Stomach (tissue), 9 donors: ENCODE measurements around the gene ZNF629. TPM values are rescaled to one million over a fixed set of nuclear protein-coding genes. Genes with fewer than 3 reads are reported as not detected.

Experiments used
- DNase-seq, 2 donors: peaks; one replicate each; pipeline versions ENCODE4 v3.0.0 to v3.0.0-alpha.2; 2013 to 2019
- H3K27ac ChIP-seq, 5 donors: fragments of 200-600 bp in 4 of 5; sonication (generic) in 4 of 5; one replicate each; pipeline ENCODE4 v1.5.1; 2013 to 2019; ENCODE audit warnings: mild to moderate bottlenecking in 1 of 5, moderate library complexity in 1 of 5
- H3K27me3 ChIP-seq, 3 donors: fragments of 200-600 bp; sonication (generic); one replicate each; pipeline ENCODE4 v1.5.1; 2017 to 2019; ENCODE audit warnings: mixed run types in 1 of 3
- H3K36me3 ChIP-seq, 4 donors: fragments of 200-600 bp; sonication (generic); 1 replicate in 3 of 4; 2 replicates in 1 of 4; pipeline ENCODE4 v1.5.1; 2016 to 2019
- H3K4me1 ChIP-seq, 4 donors: fragments of 200-600 bp; sonication (generic); one replicate each; pipeline ENCODE4 v1.5.1; 2016 to 2019
- H3K4me3 ChIP-seq, 4 donors: fragments of 200-600 bp; sonication (generic) in 3 of 4; one replicate each; pipeline ENCODE4 v1.5.1; 2016 to 2019; ENCODE audit warnings: mild to moderate bottlenecking in 1 of 4
- H3K9me3 ChIP-seq, 4 donors: fragments of 200-600 bp; sonication (generic); one replicate each; pipeline ENCODE4 v1.5.1; 2016 to 2019
- EP300 ChIP-seq: sonication (generic); formaldehyde crosslinking; IDR thresholded peaks from one replicate; pipeline ENCODE4 v1.6.1; 2017; ENCODE audit warnings: antibody characterized with exemption
- POLR2A ChIP-seq, 4 donors: fragments of 450-650 bp; IDR thresholded peaks; one replicate each; pipeline ENCODE4 v1.6.1; 2016; ENCODE audit warnings: antibody characterized with exemption in 4 of 4, control low read depth in 2 of 4, mild to moderate bottlenecking in 1 of 4, moderate library complexity in 1 of 4
- POLR2AphosphoS5 ChIP-seq, 3 donors: sonication (generic); formaldehyde crosslinking; IDR thresholded peaks; one replicate each; pipeline ENCODE4 v1.6.1; 2016; ENCODE audit warnings: antibody characterized with exemption in 3 of 3
- WGBS, 5 donors: extraction: QIAGEN DNeasy Blood & Tissue Kit in 3 of 5; methylation state at CpG; one replicate each; pipeline versions ENCODE4 v1.1.5 to v1.1.7; 2013 to 2018; 5-methylcytosine and 5-hydroxymethylcytosine counted together
- intact Hi-C: fragments of 100-400 bp; cut with DNase I; formaldehyde crosslinking; loops from one replicate; pipeline ENCODE4 v1.15.1; 2023; ENCODE audit warnings: low total_unique reads
- polyA plus RNA-seq, 3 donors: library from polyadenylated mRNA; stranded (reverse); fragments of 200-250 nt; gene quantifications; one replicate each; pipeline ENCODE4 v1.2.3, GENCODE V29; 2013
- small RNA-seq, 4 donors: library from RNA; depleted of rRNA; stranded (forward); fragments of <200 nt; gene quantifications; one replicate each; pipeline ENCODE3, GENCODE V24; 2016
- total RNA-seq, 5 donors: library from RNA; depleted of rRNA; stranded (reverse); fragments of >200 nt; gene quantifications; one replicate each; pipeline versions ENCODE4 v1.1.0 to v1.2.3, GENCODE V29; 2014 to 2016
- TF ChIP-seq, protein P1 (sequence below), 7 experiments: fragments of 450-650 bp in 4 of 7; fragments of 200-600 bp in 3 of 7; sonication (generic) in 3 of 7; IDR thresholded peaks; one replicate each; pipeline ENCODE4 v1.5.1; 2016 to 2019; ENCODE audit warnings: antibody characterized with exemption in 7 of 7, control low read depth in 2 of 7, mild to moderate bottlenecking in 1 of 7
- donor health status: healthy with polysubstance abuse.
- donor health status: Bipolar disorder and iron deficiency.
- donor health status: healthy.

Gene ZNF629
- total and polyA plus RNA-seq, 8 donors = 4.4 to 21.3 (median 10.9) TPM

DNA sequence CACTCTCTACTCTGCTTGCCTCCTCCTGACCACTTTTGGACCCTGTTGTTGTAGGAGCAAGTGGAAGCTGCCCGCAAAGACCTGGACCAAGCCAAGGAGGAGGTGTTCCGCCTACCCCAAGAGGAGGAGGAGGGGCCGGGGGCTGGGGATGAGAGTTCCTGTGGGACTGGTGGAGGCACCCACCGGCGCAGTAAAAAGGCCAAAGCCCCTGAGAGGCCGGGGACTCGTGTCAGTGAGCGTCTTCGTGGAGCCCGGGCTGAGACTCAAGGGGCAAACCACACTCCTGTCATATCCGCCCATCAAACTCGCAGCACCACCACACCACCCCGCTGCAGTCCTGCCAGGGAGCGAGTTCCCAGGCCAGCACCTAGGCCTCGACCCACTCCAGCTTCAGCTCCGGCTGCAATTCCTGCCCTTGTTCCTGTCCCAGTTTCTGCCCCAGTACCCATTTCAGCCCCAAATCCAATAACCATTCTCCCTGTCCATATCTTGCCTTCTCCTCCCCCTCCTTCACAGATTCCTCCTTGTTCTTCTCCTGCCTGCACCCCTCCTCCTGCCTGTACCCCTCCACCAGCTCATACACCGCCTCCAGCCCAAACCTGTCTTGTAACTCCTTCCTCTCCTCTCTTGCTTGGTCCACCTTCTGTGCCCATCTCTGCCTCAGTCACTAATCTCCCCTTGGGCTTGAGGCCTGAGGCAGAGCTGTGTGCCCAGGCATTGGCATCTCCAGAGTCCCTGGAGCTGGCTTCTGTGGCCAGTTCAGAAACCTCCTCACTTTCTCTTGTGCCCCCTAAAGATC, 49.8 kb downstream of the ZNF629 start:
- no peak overlapping the region for H3K4me3 ChIP-seq
- intact Hi-C loops = no loop called here
- WGBS, 5 donors = 92 to 96% (median 93%) methylated on average over 17 of the region's 17 CpGs
- DNase-seq = no peak
- no peak overlapping the region for H3K27ac ChIP-seq
- H3K4me1 ChIP-seq = peaks cover 25 to 32% (median 28%) of the 10 kb centered on the region in 4 donors
- TF ChIP-seq POLR2AphosphoS5 (IDR thresholded peaks at IDR 0.05) = no peak
- TF ChIP-seq POLR2A (IDR thresholded peaks at IDR 0.05) = no peak
- TF ChIP-seq EP300 = no peak
- TF ChIP-seq, protein P1, sequence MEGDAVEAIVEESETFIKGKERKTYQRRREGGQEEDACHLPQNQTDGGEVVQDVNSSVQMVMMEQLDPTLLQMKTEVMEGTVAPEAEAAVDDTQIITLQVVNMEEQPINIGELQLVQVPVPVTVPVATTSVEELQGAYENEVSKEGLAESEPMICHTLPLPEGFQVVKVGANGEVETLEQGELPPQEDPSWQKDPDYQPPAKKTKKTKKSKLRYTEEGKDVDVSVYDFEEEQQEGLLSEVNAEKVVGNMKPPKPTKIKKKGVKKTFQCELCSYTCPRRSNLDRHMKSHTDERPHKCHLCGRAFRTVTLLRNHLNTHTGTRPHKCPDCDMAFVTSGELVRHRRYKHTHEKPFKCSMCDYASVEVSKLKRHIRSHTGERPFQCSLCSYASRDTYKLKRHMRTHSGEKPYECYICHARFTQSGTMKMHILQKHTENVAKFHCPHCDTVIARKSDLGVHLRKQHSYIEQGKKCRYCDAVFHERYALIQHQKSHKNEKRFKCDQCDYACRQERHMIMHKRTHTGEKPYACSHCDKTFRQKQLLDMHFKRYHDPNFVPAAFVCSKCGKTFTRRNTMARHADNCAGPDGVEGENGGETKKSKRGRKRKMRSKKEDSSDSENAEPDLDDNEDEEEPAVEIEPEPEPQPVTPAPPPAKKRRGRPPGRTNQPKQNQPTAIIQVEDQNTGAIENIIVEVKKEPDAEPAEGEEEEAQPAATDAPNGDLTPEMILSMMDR (IDR thresholded peaks at IDR 0.05) = no peak
- no peaks in the 10 kb centered on the region for H3K9me3 ChIP-seq
- peaks cover 73 to 85% (median 79%) of the 10 kb centered on the region in 4 donors for H3K36me3 ChIP-seq
- no peaks in the 10 kb centered on the region for H3K27me3 ChIP-seq

DNA sequence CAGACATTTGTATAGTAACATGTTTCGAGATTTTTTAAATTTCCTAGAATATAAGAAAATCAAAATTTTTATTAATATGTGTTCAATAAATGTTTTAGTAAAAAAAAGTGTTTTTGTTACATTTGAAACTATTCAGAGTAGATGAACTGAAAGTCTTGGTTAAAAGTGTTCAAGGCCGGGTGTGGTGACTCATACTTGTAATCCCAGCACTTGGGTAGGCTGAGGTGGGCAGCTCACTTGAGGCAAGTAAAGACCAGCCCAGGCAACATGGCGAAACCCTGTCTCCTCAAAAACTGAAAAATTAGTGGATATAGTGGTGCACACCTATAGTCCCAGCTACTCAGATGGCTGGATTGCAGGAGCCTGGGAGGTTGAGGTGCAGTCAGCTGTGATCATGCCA, 55.6 kb downstream of the ZNF629 start:
- Histone ChIP-seq H3K9me3 (no peaks in the 10 kb centered on the region), H3K4me1 (no peaks in the 10 kb centered on the region), H3K27ac (no peak overlapping the region), H3K27me3 (no peaks in the 10 kb centered on the region), H3K36me3 (peaks cover 72 to 98% (median 96%) of the 10 kb centered on the region in 4 donors), H3K4me3 (no peak overlapping the region)
- no peak for TF ChIP-seq POLR2AphosphoS5 (IDR thresholded peaks at IDR 0.05)
- no peak for TF ChIP-seq POLR2A (IDR thresholded peaks at IDR 0.05)
- no peak for TF ChIP-seq EP300
- TF ChIP-seq, protein P1 (IDR thresholded peaks at IDR 0.05) = no peak
- intact Hi-C loops = no loop called here
- 86 to 95% (median 93%) methylated on average over 3 of the region's 3 CpGs for WGBS, 5 donors
- no peak for DNase-seq

DNA sequence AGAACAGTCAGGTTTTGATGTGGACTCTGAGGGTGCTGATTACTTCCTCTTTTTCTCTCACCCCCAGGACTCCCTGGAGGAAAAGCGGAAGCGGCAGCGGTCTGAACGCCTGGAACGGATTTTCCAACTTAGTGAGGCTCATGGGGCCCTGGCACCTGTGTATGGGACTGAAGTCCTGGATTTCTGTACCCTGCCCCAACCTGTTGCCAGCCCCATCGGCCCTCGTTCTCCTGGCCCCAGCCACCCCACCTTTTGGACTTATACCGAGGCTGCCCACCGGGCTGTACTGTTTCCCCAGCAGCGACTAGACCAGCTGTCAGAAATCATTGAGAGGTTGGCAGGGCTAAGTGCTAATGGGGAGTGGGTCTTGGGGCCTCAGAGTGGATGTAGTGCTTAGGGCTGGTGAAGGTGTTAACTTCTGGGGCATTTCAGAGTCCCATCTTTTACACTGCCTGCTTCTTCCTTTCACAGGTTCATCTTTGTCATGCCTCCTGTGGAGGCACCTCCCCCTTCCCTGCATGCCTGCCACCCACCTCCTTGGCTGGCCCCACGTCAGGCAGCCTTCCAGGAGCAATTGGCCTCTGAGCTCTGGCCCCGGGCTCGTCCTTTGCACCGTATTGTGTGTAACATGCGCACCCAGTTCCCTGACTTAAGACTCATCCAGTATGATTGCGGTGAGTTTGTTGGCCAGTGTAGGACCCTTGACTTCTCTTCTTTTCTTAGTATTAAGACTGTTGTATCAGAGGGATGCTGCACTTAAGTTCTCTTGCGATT, 57.9 kb downstream of the ZNF629 start:
- Histone ChIP-seq H3K9me3 (no peaks in the 10 kb centered on the region), H3K36me3 (peaks cover 68 to 98% (median 97%) of the 10 kb centered on the region in 4 donors), H3K27ac (no peak overlapping the region), H3K27me3 (no peaks in the 10 kb centered on the region), H3K4me1 (peaks cover 0 to 16% (median 0%) of the 10 kb centered on the region in 4 donors), H3K4me3 (no peak overlapping the region)
- TF ChIP-seq, protein P1 (IDR thresholded peaks at IDR 0.05) = no peak
- TF ChIP-seq EP300 (no peak), POLR2AphosphoS5 (IDR thresholded peaks at IDR 0.05) (no peak), POLR2A (IDR thresholded peaks at IDR 0.05) (no peak)
- DNase-seq = no peak
- intact Hi-C loops = no loop called here
- 79 to 89% (median 87%) methylated on average over 17 of the region's 17 CpGs for WGBS, 5 donors

Small RNA genes within 50 kb of the gene (small RNA-seq; reads per million reads assigned to genes)
- 0 reads per million in 4 donors for gene RF00017

Other genes with a start within 250 kb of the ZNF629 start
- 100 to 1,000 TPM in 1 of 5 donors, 10 to 100 TPM in 3, 1 to 10 TPM in 1; 3.5 to 107 (median 13.4) TPM for gene ZNF764, start 228.8 kb downstream of the ZNF629 start, total RNA-seq
- 1 to 10 TPM; 3.9 to 7.8 (median 6.8) TPM for gene ZNF764, start 228.8 kb downstream of the ZNF629 start, polyA plus RNA-seq
- gene ZNF688, start 215.5 kb downstream of the ZNF629 start, total RNA-seq = 100 to 1,000 TPM in 1 of 5 donors, 10 to 100 TPM in 3, 1 to 10 TPM in 1; 9.4 to 123 (median 18.3) TPM
- 10 to 100 TPM; 25.2 to 26.1 (median 25.3) TPM for gene ZNF688, start 215.5 kb downstream of the ZNF629 start, polyA plus RNA-seq
- gene ZNF785, start 201.5 kb downstream of the ZNF629 start, total RNA-seq = 10 to 100 TPM in 3 of 5 donors, 1 to 10 TPM in 2; 7.8 to 49.0 (median 10.3) TPM
- gene ZNF785, start 201.5 kb downstream of the ZNF629 start, polyA plus RNA-seq = 1 to 10 TPM; 3.8 to 5.4 (median 4.6) TPM
- 10 to 100 TPM in 2 of 5 donors, 1 to 10 TPM in 2, under 1 TPM in 1; 0.58 to 86.4 (median 7.1) TPM for gene ZNF689, start 176.8 kb downstream of the ZNF629 start, total RNA-seq
- 1 to 10 TPM; 2.0 to 4.4 (median 3.1) TPM for gene ZNF689, start 176.8 kb downstream of the ZNF629 start, polyA plus RNA-seq
- gene PRR14, start 136.2 kb downstream of the ZNF629 start, total RNA-seq = 100 to 1,000 TPM in 2 of 5 donors, 10 to 100 TPM in 2, 1 to 10 TPM in 1; 9.0 to 123 (median 93.9) TPM
- 10 to 100 TPM; 69.8 to 79.7 (median 79.6) TPM for gene PRR14, start 136.2 kb downstream of the ZNF629 start, polyA plus RNA-seq
- 100 to 1,000 TPM in 1 of 5 donors, 10 to 100 TPM in 4; 20.4 to 185 (median 28.6) TPM for gene FBRS, start 128.8 kb downstream of the ZNF629 start, total RNA-seq
- 10 to 100 TPM; 19.7 to 35.9 (median 24.0) TPM for gene FBRS, start 128.8 kb downstream of the ZNF629 start, polyA plus RNA-seq
- 10 to 100 TPM; 23.3 to 70.1 (median 56.8) TPM for gene SRCAP, start 88.0 kb downstream of the ZNF629 start, total RNA-seq
- 10 to 100 TPM in 1 of 3 donors, 1 to 10 TPM in 2; 1.2 to 12.1 (median 4.4) TPM for gene SRCAP, start 88.0 kb downstream of the ZNF629 start, polyA plus RNA-seq
- gene PHKG2, start 38.8 kb downstream of the ZNF629 start, total RNA-seq = 100 to 1,000 TPM in 1 of 5 donors, 10 to 100 TPM in 4; 18.2 to 104 (median 28.0) TPM
- gene PHKG2, start 38.8 kb downstream of the ZNF629 start, polyA plus RNA-seq = 10 to 100 TPM; 29.3 to 41.5 (median 35.6) TPM
- 10 to 100 TPM in 2 of 5 donors, 1 to 10 TPM in 1, not detected in 2; 2.0 to 71.2 (median 13.9) TPM for gene CFAP119, start 25.1 kb downstream of the ZNF629 start, total RNA-seq
- gene CFAP119, start 25.1 kb downstream of the ZNF629 start, polyA plus RNA-seq = 10 to 100 TPM in 1 of 3 donors, 1 to 10 TPM in 2; 8.9 to 11.4 (median 9.4) TPM
- gene RNF40, start 24.9 kb downstream of the ZNF629 start, total RNA-seq = 100 to 1,000 TPM in 1 of 5 donors, 10 to 100 TPM in 4; 17.5 to 155 (median 55.1) TPM
- gene RNF40, start 24.9 kb downstream of the ZNF629 start, polyA plus RNA-seq = 10 to 100 TPM; 43.7 to 57.0 (median 53.9) TPM
- 10 to 100 TPM; 12.2 to 44.6 (median 21.6) TPM for gene BCL7C, start 106.9 kb upstream of the ZNF629 start, total RNA-seq
- 10 to 100 TPM; 39.5 to 58.2 (median 48.4) TPM for gene BCL7C, start 106.9 kb upstream of the ZNF629 start, polyA plus RNA-seq
- 1 to 10 TPM in 1 of 5 donors, under 1 TPM in 2, not detected in 2; 0.29 to 2.3 (median 0.55) TPM for gene CTF1, start 109.4 kb upstream of the ZNF629 start, total RNA-seq
- gene CTF1, start 109.4 kb upstream of the ZNF629 start, polyA plus RNA-seq = 1 to 10 TPM; 2.1 to 4.5 (median 2.9) TPM
- gene FBXL19, start 136.4 kb upstream of the ZNF629 start, total RNA-seq = 100 to 1,000 TPM in 1 of 5 donors, 10 to 100 TPM in 1, 1 to 10 TPM in 3; 6.7 to 252 (median 9.7) TPM
- gene FBXL19, start 136.4 kb upstream of the ZNF629 start, polyA plus RNA-seq = 10 to 100 TPM in 1 of 3 donors, 1 to 10 TPM in 2; 5.8 to 12.7 (median 8.2) TPM
- 10 to 100 TPM in 2 of 5 donors, 1 to 10 TPM in 2, not detected in 1; 6.7 to 14.0 (median 11.2) TPM for gene ORAI3, start 161.9 kb upstream of the ZNF629 start, total RNA-seq
- 10 to 100 TPM in 2 of 3 donors, 1 to 10 TPM in 1; 7.8 to 26.0 (median 10.5) TPM for gene ORAI3, start 161.9 kb upstream of the ZNF629 start, polyA plus RNA-seq
- gene SETD1A, start 170.5 kb upstream of the ZNF629 start, total RNA-seq = 10 to 100 TPM in 3 of 5 donors, 1 to 10 TPM in 2; 4.4 to 22.2 (median 19.2) TPM
- 1 to 10 TPM; 5.2 to 7.5 (median 5.9) TPM for gene SETD1A, start 170.5 kb upstream of the ZNF629 start, polyA plus RNA-seq
- 10 to 100 TPM in 3 of 5 donors, 1 to 10 TPM in 2; 2.9 to 52.7 (median 13.4) TPM for gene HSD3B7, start 198.0 kb upstream of the ZNF629 start, total RNA-seq
- 10 to 100 TPM in 1 of 3 donors, 1 to 10 TPM in 2; 4.3 to 19.5 (median 7.3) TPM for gene HSD3B7, start 198.0 kb upstream of the ZNF629 start, polyA plus RNA-seq
- gene STX1B, start 223.4 kb upstream of the ZNF629 start, total RNA-seq = under 1 TPM in 1 of 5 donors, not detected in 4; 0.55 TPM
- under 1 TPM; 0.15 to 1.00 (median 0.78) TPM for gene STX1B, start 223.4 kb upstream of the ZNF629 start, polyA plus RNA-seq
- gene STX4, start 246.4 kb upstream of the ZNF629 start, total RNA-seq = 100 to 1,000 TPM in 2 of 5 donors, 10 to 100 TPM in 3; 13.8 to 254 (median 60.0) TPM
- gene STX4, start 246.4 kb upstream of the ZNF629 start, polyA plus RNA-seq = 10 to 100 TPM; 59.3 to 73.9 (median 60.4) TPM